ENCODE data around the gene DAGLA.

- TF ChIP-seq PAX5 (IDR thresholded peaks at IDR 0.05; ENCODE audit: insufficient read depth, low read length, severe bottlenecking) (no peak), POLR2A (IDR thresholded peaks at IDR 0.05; ENCODE audit: low read depth, low read length) (no peak), TAF1 (IDR thresholded peaks at IDR 0.05; ENCODE audit: low read depth, low read length) (no peak), POLR2AphosphoS5 (IDR thresholded peaks at IDR 0.05; ENCODE audit: low read depth, low read length) (no peak)
Measured at GRCh38 chr11:61687420-61687819, 7.2 kb downstream of the DAGLA start.
